HG03439 (cell line): Measurements from ENCODE around the gene HSD17B14.
"Not testable (repeated sequence)": the region's sequence is repeated elsewhere in the genome, so short reads cannot be mapped to it uniquely, and the experiment has no call there.

ENCODE experiments used
- ATAC-seq: cut with Tn5 transposase; IDR thresholded peaks from one replicate; pipeline ENCODE4 v1.9.1; 2021; ENCODE audit warnings: mild to moderate bottlenecking, moderate library complexity; ENCODE audit not compliant: unreplicated experiment

Gene HSD17B14

GRCh38 chr19:48836089-48837017, at the start of gene HSD17B14:
Gene HSD17B14 (minus strand): TSS chr19:48836491. CDS start chr19:48836411, 80 bp downstream.
- ATAC-seq, result no peak

GRCh38 chr19:48883726-48884125, 47.4 kb upstream of the HSD17B14 start:
- no peak for ATAC-seq

- ATAC-seq, result no peak
Measured at GRCh38 chr19:48881741-48882657, 45.7 kb upstream of the HSD17B14 start.

GRCh38 chr19:48879696-48880095, 43.4 kb upstream of the HSD17B14 start:
- ATAC-seq, result not testable (repeated sequence)

- ATAC-seq, result no peak
Measured at GRCh38 chr19:48879025-48879637, 42.8 kb upstream of the HSD17B14 start.

GRCh38 chr19:48878196-48879024, 42.1 kb upstream of the HSD17B14 start:
- no peak for ATAC-seq

- ATAC-seq, result no peak
Measured at GRCh38 chr19:48877855-48878195, 41.5 kb upstream of the HSD17B14 start.

GRCh38 chr19:48876043-48876981, 40.0 kb upstream of the HSD17B14 start:
- not testable (repeated sequence) for ATAC-seq

GRCh38 chr19:48874303-48875135, 38.2 kb upstream of the HSD17B14 start:
- ATAC-seq, result no peak

- no peak for ATAC-seq
Measured at GRCh38 chr19:48873476-48874302, 37.4 kb upstream of the HSD17B14 start.

- peak; percentile 16 for ATAC-seq
Measured at GRCh38 chr19:48872884-48873475, 36.7 kb upstream of the HSD17B14 start.

GRCh38 chr19:48872182-48872883, 36.0 kb upstream of the HSD17B14 start, which contains the start of gene PPP1R15A:
Gene PPP1R15A (plus strand): TSS chr19:48872421. CDS start chr19:48873234, 813 bp downstream.
- ATAC-seq, result peak; percentile 54

- not testable (repeated sequence) for ATAC-seq
Measured at GRCh38 chr19:48871471-48872181, 35.3 kb upstream of the HSD17B14 start.

GRCh38 chr19:48870048-48870447, 33.8 kb upstream of the HSD17B14 start:
- ATAC-seq, result no peak

- no peak for ATAC-seq
Measured at GRCh38 chr19:48868114-48868886, 32.0 kb upstream of the HSD17B14 start, which contains the start of gene PLEKHA4. Gene PLEKHA4 (minus strand): TSS chr19:48868617. CDS start chr19:48867620, 997 bp downstream.
